ENCODE results near the gene BLOC1S6.

The BLOC1S6 gene

GRCh38 chr15:45606413-45606812, 19.2 kb downstream of the BLOC1S6 start:
- no peak overlapping the region for H3K4me3 ChIP-seq (replicated peaks; ENCODE audit: low read depth, low read length)
- TF ChIP-seq CTCF (IDR thresholded peaks at IDR 0.05; ENCODE audit: insufficient read depth, low read length, poor library complexity, severe bottlenecking): no peak
- DNase-seq (ENCODE audit: extremely low read depth, insufficient read length): no peak
- no peaks in the 10 kb centered on the region for H3K27me3 ChIP-seq (replicated peaks; ENCODE audit: control insufficient read depth, insufficient read depth, low read length)
- H3K36me3 ChIP-seq (ENCODE audit: control insufficient read depth, insufficient read depth, low read length): no peaks in the 10 kb centered on the region; the same call in none of the 2 replicates

- H3K4me3 ChIP-seq (replicated peaks; ENCODE audit: low read depth, low read length): no peak overlapping the region
- no peak for TF ChIP-seq CTCF (IDR thresholded peaks at IDR 0.05; ENCODE audit: insufficient read depth, low read length, poor library complexity, severe bottlenecking)
- H3K27me3 ChIP-seq (replicated peaks; ENCODE audit: control insufficient read depth, insufficient read depth, low read length): no peaks in the 10 kb centered on the region
- no peak for DNase-seq (ENCODE audit: extremely low read depth, insufficient read length)
- H3K36me3 ChIP-seq (ENCODE audit: control insufficient read depth, insufficient read depth, low read length): no peaks in the 10 kb centered on the region; the same call in none of the 2 replicates
Observed at GRCh38 chr15:45606841-45607240, 19.7 kb downstream of the BLOC1S6 start.

GRCh38 chr15:45611305-45611704, 24.1 kb downstream of the BLOC1S6 start:
- no peaks in the 10 kb centered on the region for H3K27me3 ChIP-seq (replicated peaks; ENCODE audit: control insufficient read depth, insufficient read depth, low read length)
- peak; percentile 53 for TF ChIP-seq CTCF (IDR thresholded peaks at IDR 0.05; ENCODE audit: insufficient read depth, low read length, poor library complexity, severe bottlenecking)
- H3K36me3 ChIP-seq (ENCODE audit: control insufficient read depth, insufficient read depth, low read length): no peaks in the 10 kb centered on the region; the same call in 1 of the 2 replicates
- H3K4me3 ChIP-seq (replicated peaks; ENCODE audit: low read depth, low read length): no peak overlapping the region
- no peak for DNase-seq (ENCODE audit: extremely low read depth, insufficient read length)

- TF ChIP-seq CTCF (IDR thresholded peaks at IDR 0.05; ENCODE audit: insufficient read depth, low read length, poor library complexity, severe bottlenecking): no peak
- Histone ChIP-seq H3K36me3 (ENCODE audit: control insufficient read depth, insufficient read depth, low read length) (no peaks in the 10 kb centered on the region), H3K4me3 (replicated peaks; ENCODE audit: low read depth, low read length) (no peak overlapping the region; the same call in 1 of the 2 replicates), H3K27me3 (replicated peaks; ENCODE audit: control insufficient read depth, insufficient read depth, low read length) (no peaks in the 10 kb centered on the region)
- DNase-seq (ENCODE audit: extremely low read depth, insufficient read length): no peak
Observed at GRCh38 chr15:45612790-45613415, 25.7 kb downstream of the BLOC1S6 start.

DNA sequence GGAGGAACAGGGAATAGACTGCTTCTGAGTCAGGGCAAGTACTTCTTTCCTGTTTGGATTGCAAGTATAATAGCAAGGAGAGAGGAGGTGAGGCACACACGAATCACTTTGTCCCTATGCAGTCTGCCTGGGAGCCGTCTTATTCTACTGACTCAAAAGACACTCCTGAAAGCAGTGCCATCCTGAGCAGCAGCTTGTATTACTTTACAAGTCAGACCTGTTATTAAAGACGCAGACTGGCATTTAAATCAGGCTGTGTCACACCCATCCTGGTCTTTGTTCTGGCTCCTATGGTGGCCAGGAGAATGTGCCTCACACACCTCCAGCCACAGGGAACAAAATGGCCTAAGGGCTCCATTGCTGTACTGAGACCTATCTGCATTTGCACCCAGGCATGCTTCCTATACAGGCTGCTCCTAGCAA, 29.7 kb downstream of the BLOC1S6 start:
- no peak for DNase-seq (ENCODE audit: extremely low read depth, insufficient read length)
- no peaks in the 10 kb centered on the region for H3K36me3 ChIP-seq (ENCODE audit: control insufficient read depth, insufficient read depth, low read length)
- no peaks in the 10 kb centered on the region for H3K27me3 ChIP-seq (replicated peaks; ENCODE audit: control insufficient read depth, insufficient read depth, low read length)
- no peak for TF ChIP-seq CTCF (IDR thresholded peaks at IDR 0.05; ENCODE audit: insufficient read depth, low read length, poor library complexity, severe bottlenecking)
- no peak overlapping the region for H3K4me3 ChIP-seq (replicated peaks; ENCODE audit: low read depth, low read length)

DNA sequence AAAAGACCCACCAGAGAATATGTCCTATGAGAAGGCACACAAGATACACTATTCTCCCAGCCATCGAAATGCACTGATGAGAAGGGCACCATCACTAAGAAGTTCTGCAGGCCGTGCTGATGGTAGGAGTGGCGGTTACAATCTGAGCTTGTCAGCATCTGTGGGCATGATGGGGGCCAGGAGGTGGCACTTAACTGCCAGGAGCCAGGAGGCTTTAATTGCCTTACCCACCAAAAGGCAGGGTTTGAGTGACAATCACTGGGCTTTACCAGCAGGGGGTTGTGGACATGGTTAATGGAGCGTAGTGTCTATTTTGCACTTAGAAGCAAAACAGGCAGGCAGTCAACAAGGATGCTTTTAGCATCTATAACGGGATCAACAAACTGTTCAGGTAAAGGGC, 31.6 kb downstream of the BLOC1S6 start:
- TF ChIP-seq CTCF (IDR thresholded peaks at IDR 0.05; ENCODE audit: insufficient read depth, low read length, poor library complexity, severe bottlenecking): peak; percentile 26
- H3K36me3 ChIP-seq (ENCODE audit: control insufficient read depth, insufficient read depth, low read length): no peaks in the 10 kb centered on the region
- H3K27me3 ChIP-seq (replicated peaks; ENCODE audit: control insufficient read depth, insufficient read depth, low read length): no peaks in the 10 kb centered on the region
- DNase-seq (ENCODE audit: extremely low read depth, insufficient read length): no peak
- no peak overlapping the region for H3K4me3 ChIP-seq (replicated peaks; ENCODE audit: low read depth, low read length)

Data from GM06990 (cell line).